K562 (cell line): Measurements from ENCODE around the gene CDHR1. TPM values are rescaled to one million over a fixed set of nuclear protein-coding genes. Genes with fewer than 3 reads are reported as not detected.

Experiments
- ATAC-seq: fragments of 200-7000 bp; cut with Tn5 transposase; 3 replicates; pipeline ENCODE4 v1.9.1; 2020; ENCODE audit warnings: moderate library complexity
- BruUV-seq: library from RNA; stranded (reverse); fragments of 400-500 nt; replicated peaks from 2 replicates; lab custom pipeline; 2021; lab: Mats Ljungman, UMichigan
- CTCF ChIA-PET: fragments of 300-600 bp; formaldehyde crosslinking; extraction: SDS; loops from one replicate; lab custom pipeline; 2021; ENCODE audit warnings: low intra/inter-chr PET ratio; lab: Yijun Ruan, JAX
- POLR2A ChIA-PET: fragments of 300-600, 350-650 bp; sonication (Branson Sonifier 250); formaldehyde crosslinking; extraction: SDS; loops from one replicate; lab custom pipeline; 2021; ENCODE audit warnings: antibody characterized with exemption, inconsistent platforms; lab: Yijun Ruan, JAX
- DNase-seq, 4 experiments: peaks; one replicate each; pipeline versions ENCODE4 v3.0.0 to v3.0.0-alpha.2; 2011 to 2018; ENCODE audit warnings: low spot score in 3 of 4, mixed read lengths in 3 of 4; ENCODE audit errors: extremely low read depth in 1 of 4
- FAIRE-seq: peaks from 2 replicates; lab custom pipeline; 2011; peaks lifted over from hg19 to GRCh38; lab: Jason Lieb, UNC
- H2AFZ ChIP-seq: 2 replicates; pipeline ENCODE4 v1.6.0; 2011; ENCODE audit warnings: low read depth, low read length, control low read depth, inconsistent platforms
- H3K27ac ChIP-seq: fragments of 200-600 bp; 3 replicates; pipeline ENCODE4 v1.8.0; 2011; ENCODE audit warnings: low read depth, mild to moderate bottlenecking, control low read depth, inconsistent platforms, low read length, moderate library complexity, mixed read lengths; ENCODE audit errors: extremely low read depth
- H3K27me3 ChIP-seq, 2 experiments: fragments of 300-600 bp in 1 of 2; 2 replicates in 1 of 2; 3 replicates in 1 of 2; pipeline versions ENCODE4 v1.6.0 to v1.8.0; 2011; ENCODE audit warnings: inconsistent platforms in 2 of 2, low read length in 2 of 2, mild to moderate bottlenecking in 1 of 2, mixed read lengths in 1 of 2, moderate library complexity in 1 of 2; ENCODE audit not compliant: control insufficient read depth in 2 of 2, insufficient read depth in 2 of 2
- H3K36me3 ChIP-seq: fragments of 300-600 bp; 3 replicates; pipeline ENCODE4 v1.8.0; 2011; ENCODE audit warnings: mild to moderate bottlenecking, low read length, inconsistent platforms; ENCODE audit not compliant: control insufficient read depth, insufficient read depth
- H3K4me1 ChIP-seq, 2 experiments: fragments of 200-600 bp in 1 of 2; replicated peaks in 1 of 2; 2 replicates in 1 of 2; 3 replicates in 1 of 2; pipeline versions ENCODE4 v1.5.1 to v1.8.0; 2011; ENCODE audit warnings: inconsistent platforms in 2 of 2, low read length in 2 of 2, mild to moderate bottlenecking in 1 of 2, mixed read lengths in 1 of 2, moderate library complexity in 1 of 2; ENCODE audit not compliant: control insufficient read depth in 2 of 2, insufficient read depth in 2 of 2
- H3K4me2 ChIP-seq: 2 replicates; pipeline ENCODE4 v1.6.1; 2011; ENCODE audit warnings: low read length, control low read depth, inconsistent platforms, mixed read lengths; ENCODE audit not compliant: insufficient read depth
- H3K4me3 ChIP-seq: fragments of 200-600 bp; sonication (generic), shearing (Covaris generic); 2 replicates; pipeline ENCODE4 v1.5.1; 2016; ENCODE audit warnings: control low read depth, inconsistent platforms
- H3K79me2 ChIP-seq: fragments of 200-600 bp; 3 replicates; pipeline ENCODE4 v1.8.0; 2011; ENCODE audit warnings: low read length, inconsistent platforms; ENCODE audit not compliant: control insufficient read depth, insufficient read depth
- H3K9ac ChIP-seq, 2 experiments: 2 replicates each; pipeline versions ENCODE4 v1.6.0 to v1.6.1; 2011; ENCODE audit warnings: low read depth in 2 of 2, low read length in 2 of 2, control low read depth in 1 of 2, inconsistent platforms in 1 of 2, mild to moderate bottlenecking in 1 of 2, mixed read lengths in 1 of 2; ENCODE audit not compliant: insufficient read depth in 1 of 2
- H3K9me1 ChIP-seq: one replicate; pipeline ENCODE4 v1.6.0; 2011; ENCODE audit warnings: inconsistent platforms, mild to moderate bottlenecking, low read length, moderate library complexity; ENCODE audit not compliant: control insufficient read depth, insufficient read depth
- H3K9me3 ChIP-seq: replicated peaks from 2 replicates; pipeline ENCODE4 v1.5.1; 2011; ENCODE audit warnings: low read depth, low read length, inconsistent platforms; ENCODE audit not compliant: control insufficient read depth, insufficient read depth
- H4K20me1 ChIP-seq: replicated peaks from 2 replicates; pipeline ENCODE4 v1.6.1; 2011; ENCODE audit warnings: low read length, inconsistent platforms, mixed read lengths; ENCODE audit not compliant: control insufficient read depth, insufficient read depth
- BRF1 ChIP-seq: IDR thresholded peaks from 3 replicates; pipeline ENCODE4 v1.6.1; 2011; ENCODE audit warnings: borderline replicate concordance, mild to moderate bottlenecking; ENCODE audit not compliant: insufficient read length; ENCODE audit errors: extremely low read depth
- DLX4 ChIP-seq: fragments of 250-450 bp; sonication (Bioruptor Pico); IDR thresholded peaks from 2 replicates; pipeline ENCODE4 v1.6.1; 2021; ENCODE audit warnings: mild to moderate bottlenecking
- FOS ChIP-seq: IDR thresholded peaks from 3 replicates; pipeline ENCODE4 v1.6.1; 2011; ENCODE audit not compliant: insufficient read length; ENCODE audit errors: extremely low read depth
- FOXA3 ChIP-seq, 2 experiments: fragments of 450-650 bp in 1 of 2; sonication (generic) in 1 of 2; formaldehyde crosslinking; IDR thresholded peaks in 1 of 2; conservative IDR thresholded peaks in 1 of 2; 2 replicates each; pipeline versions ENCODE4 v1.4.0 to v1.8.0; 2020 to 2022; ENCODE audit warnings: mild to moderate bottlenecking in 2 of 2, missing genetic modification reagents in 1 of 2
- HDAC8 ChIP-seq: fragments of 450-650 bp; IDR thresholded peaks from 2 replicates; pipeline ENCODE4 v1.6.1; 2016; ENCODE audit warnings: mild to moderate bottlenecking, missing genetic modification characterization, moderate library complexity, missing compliant biosample characterization
- HDGF ChIP-seq: fragments of 450-650 bp; IDR thresholded peaks from 2 replicates; pipeline ENCODE4 v1.6.1; 2016
- KLF1 ChIP-seq: fragments of 450-650 bp; IDR thresholded peaks from 2 replicates; pipeline ENCODE4 v1.6.1; 2016; ENCODE audit warnings: missing genetic modification characterization, missing compliant biosample characterization
- NFE2L1 ChIP-seq: fragments of 450-650 bp; IDR thresholded peaks from 2 replicates; pipeline ENCODE4 v1.6.1; 2016; ENCODE audit warnings: missing genetic modification characterization, low read depth, mild to moderate bottlenecking, missing compliant biosample characterization, moderate library complexity, borderline replicate concordance
- RCOR1 ChIP-seq, 2 experiments: IDR thresholded peaks; 2 replicates each; pipeline ENCODE4 v1.6.1; 2012; ENCODE audit warnings: low read depth in 2 of 2, low read length in 2 of 2, borderline replicate concordance in 1 of 2, improper control_type of control experiment in 1 of 2
- THAP12 ChIP-seq: fragments of 250-450 bp; sonication (Bioruptor Pico); IDR thresholded peaks from 2 replicates; pipeline ENCODE4 v1.9.0; 2021; ENCODE audit warnings: mild to moderate bottlenecking, inconsistent platforms
- TRIM25 ChIP-seq: fragments of 450-650 bp; IDR thresholded peaks from 2 replicates; pipeline ENCODE4 v1.7.0; 2016; ENCODE audit warnings: borderline replicate concordance
- ZMIZ1 ChIP-seq, 2 experiments: fragments of 150-350 bp in 1 of 2; IDR thresholded peaks; 2 replicates each; pipeline ENCODE4 v1.6.1; 2012 to 2016; ENCODE audit warnings: low read depth in 2 of 2, low read length in 2 of 2, mild to moderate bottlenecking in 1 of 2, moderate library complexity in 1 of 2
- ZNF133 ChIP-seq: fragments of 250-450 bp; sonication (Bioruptor Pico); IDR thresholded peaks from 2 replicates; pipeline ENCODE4 v1.4.0; 2020; ENCODE audit warnings: mild to moderate bottlenecking
- ZNF311 ChIP-seq: fragments of 250-450 bp; sonication (Bioruptor Pico); IDR thresholded peaks from 2 replicates; pipeline ENCODE4 v1.4.0; 2020; ENCODE audit warnings: mild to moderate bottlenecking, moderate library complexity
- WGBS: fragments of 100-300 bp; shearing (Covaris generic); methylation state at CpG from one replicate; pipeline ENCODE4 v1.1.6; 2016; ENCODE audit warnings: low coverage, mixed read lengths; ENCODE audit not compliant: insufficient coverage; ENCODE audit errors: missing lambda C conversion rate; 5-methylcytosine and 5-hydroxymethylcytosine counted together
- in situ Hi-C: fragments of 300-500 bp; cut with MboI; formaldehyde crosslinking; loops from 4 replicates; pipeline ENCODE4 v1.15.0; 2018; ENCODE audit warnings: inconsistent platforms, mixed read lengths
- intact Hi-C: fragments of 100-400 bp; cut with micrococcal nuclease; formaldehyde crosslinking; loops from 2 replicates; pipeline ENCODE4 v1.14.2; 2022
- polyA plus RNA-seq, 8 experiments: library from polyadenylated mRNA; depleted of rRNA in 4 of 8; stranded (reverse) in 5 of 8; unstranded in 3 of 8; fragments of >200 nt; fragmentation: Nextera tagmentation in 2 of 8; fragmentation: Illumina TruSeq in 1 of 8; extraction: Ambion mirVana in 2 of 8; extraction: Trizol in 1 of 8; gene quantifications; 2 replicates each; pipeline versions ENCODE4 v1.2.1 to v1.2.3, GENCODE V29; 2011 to 2014; ENCODE audit warnings: inconsistent platforms in 1 of 8, missing spikeins in 1 of 8
- total RNA-seq, 7 experiments: library from RNA; depleted of rRNA in 6 of 7; stranded (reverse); fragments of >200 nt in 6 of 7; fragmentation: Illumina TruSeq in 2 of 7; extraction: Trizol in 2 of 7; gene quantifications; 2 replicates each; pipeline versions ENCODE4 v1.2.1 to v1.2.3, GENCODE V29; 2011 to 2021; ENCODE audit warnings: low replicate concordance in 1 of 7

The CDHR1 gene
- total and polyA plus RNA-seq, 9 of the 15 experiments (the other 6 are each of a cell fraction or from before 2014, with no cell fraction given): 0.03 to 0.99 (median 0.20) TPM

GRCh38 chr10:84191106-84191505, 3.2 kb upstream of the CDHR1 start:
- 0% methylated on average over 5 of the region's 5 CpGs for WGBS
- FAIRE-seq (no peak), ATAC-seq (no peak), DNase-seq (no peak)
- H3K79me2 ChIP-seq: no peaks in the 10 kb centered on the region
- no peaks in the 10 kb centered on the region for H3K36me3 ChIP-seq
- H3K4me2 ChIP-seq: no peak overlapping the region
- peaks cover 6% of the 10 kb centered on the region for H4K20me1 ChIP-seq
- H3K9ac ChIP-seq: no peak overlapping the region
- H3K4me1 ChIP-seq: peaks cover 0 to 16% of the 10 kb centered on the region in 2 experiments; a peak in 3 of 5 replicates
- H3K9me3 ChIP-seq: no peaks in the 10 kb centered on the region
- in situ Hi-C loops: no loop called here
- CTCF ChIA-PET: no interaction called here
- H3K27ac ChIP-seq: no peak overlapping the region
- no TSS peak for BruUV-seq
- POLR2A ChIA-PET: interaction anchor here (1.5 kb wide), 1 partner anchor 21 kb away, joined by 4 read pairs; no protein-coding TSS in a partner anchor
- H3K4me3 ChIP-seq: no peak overlapping the region
- intact Hi-C loops: no loop called here
- H3K9me1 ChIP-seq: no peaks in the 10 kb centered on the region
- no peak overlapping the region for H2AFZ ChIP-seq
- peaks cover 26 to 80% of the 10 kb centered on the region in 2 experiments; a peak in 4 of 5 replicates for H3K27me3 ChIP-seq
- TF ChIP-seq HDGF (no peak), RCOR1 (IDR thresholded peaks at IDR 0.05; ENCODE audit: borderline replicate concordance in 1 of 2, low read depth in 2 of 2, low read length in 2 of 2) (no peak), ZNF133 (CRISPR knock-in tag) (no peak), FOS (no peak), TRIM25 (no peak), ZMIZ1 (IDR thresholded peaks at IDR 0.05; ENCODE audit: low read depth in 2 of 2, low read length in 2 of 2) (no peak), ZNF311 (CRISPR knock-in tag) (no peak), DLX4 (no peak), BRF1 (no peak), FOXA3 (CRISPR knock-in tag; conservative IDR thresholded peaks at IDR 0.05 in 1 of 2, IDR thresholded peaks at IDR 0.05 in 1 of 2) (no peak), NFE2L1 (tag) (no peak), KLF1 (tag) (no peak), HDAC8 (no peak), THAP12 (CRISPR knock-in tag) (no peak)
